ENCODE results near the gene IGF2BP3.
"Not testable (repeated sequence)": the region's sequence is repeated elsewhere in the genome, so short reads cannot be mapped to it uniquely, and the experiment has no call there.

Gene IGF2BP3

DNA sequence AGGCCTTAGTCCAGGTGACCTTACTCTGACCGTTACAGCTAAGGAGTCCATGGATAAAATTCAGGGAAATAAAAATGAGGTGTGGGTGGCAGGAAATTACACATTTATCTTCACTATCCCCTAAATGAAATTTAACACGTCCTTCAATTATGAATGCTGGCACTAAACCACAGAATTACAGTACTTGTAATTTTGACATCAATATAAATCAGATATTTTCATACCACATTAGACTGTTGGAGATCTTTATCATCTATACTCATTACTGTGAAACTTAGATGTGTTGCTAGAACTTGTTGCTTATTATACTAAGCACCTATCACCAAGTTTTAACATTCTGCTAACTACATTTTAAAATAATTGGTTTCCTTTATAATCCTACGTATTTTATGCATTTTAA, 51.1 kb downstream of the IGF2BP3 start:
- DNase-seq, result no peak

DNA sequence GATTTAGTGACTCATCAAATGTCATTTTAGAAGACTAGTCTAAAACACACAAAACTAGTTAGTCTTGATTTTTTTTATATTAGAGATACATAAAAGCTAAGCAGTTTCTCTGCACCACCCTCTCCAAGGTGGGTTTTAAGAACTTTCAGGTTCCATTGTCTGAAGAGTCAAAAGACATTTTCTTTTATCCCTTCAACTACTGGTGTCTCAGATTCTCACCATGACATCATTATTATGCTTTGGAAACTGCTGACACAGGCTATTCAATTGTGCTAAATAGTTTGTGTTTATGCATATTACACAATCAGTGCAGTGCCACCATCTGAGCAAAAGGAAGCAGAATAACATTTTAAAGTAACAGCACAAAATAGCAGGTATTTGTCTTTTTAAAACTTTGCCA, 52.2 kb downstream of the IGF2BP3 start:
- DNase-seq, result no peak

DNA sequence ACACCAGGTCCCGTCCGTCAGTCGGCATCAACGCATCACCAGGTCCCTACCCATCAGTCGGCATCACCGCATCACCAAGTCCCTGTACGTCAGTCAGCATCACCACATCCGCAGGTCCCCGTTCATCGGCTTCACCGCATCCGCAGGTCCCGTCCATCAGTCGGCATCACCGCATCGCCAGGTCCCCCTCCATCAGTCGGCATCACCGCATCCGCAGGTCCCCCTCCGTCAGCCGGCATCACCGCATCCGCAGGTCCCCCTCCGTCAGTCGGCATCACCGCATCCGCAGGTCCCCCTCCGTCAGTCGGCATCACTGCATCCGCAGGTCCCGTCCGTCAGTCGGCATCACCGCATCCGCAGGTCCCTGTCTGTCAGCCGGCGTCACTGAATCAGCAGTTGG, 55.1 kb downstream of the IGF2BP3 start:
- DNase-seq, result no peak

DNA sequence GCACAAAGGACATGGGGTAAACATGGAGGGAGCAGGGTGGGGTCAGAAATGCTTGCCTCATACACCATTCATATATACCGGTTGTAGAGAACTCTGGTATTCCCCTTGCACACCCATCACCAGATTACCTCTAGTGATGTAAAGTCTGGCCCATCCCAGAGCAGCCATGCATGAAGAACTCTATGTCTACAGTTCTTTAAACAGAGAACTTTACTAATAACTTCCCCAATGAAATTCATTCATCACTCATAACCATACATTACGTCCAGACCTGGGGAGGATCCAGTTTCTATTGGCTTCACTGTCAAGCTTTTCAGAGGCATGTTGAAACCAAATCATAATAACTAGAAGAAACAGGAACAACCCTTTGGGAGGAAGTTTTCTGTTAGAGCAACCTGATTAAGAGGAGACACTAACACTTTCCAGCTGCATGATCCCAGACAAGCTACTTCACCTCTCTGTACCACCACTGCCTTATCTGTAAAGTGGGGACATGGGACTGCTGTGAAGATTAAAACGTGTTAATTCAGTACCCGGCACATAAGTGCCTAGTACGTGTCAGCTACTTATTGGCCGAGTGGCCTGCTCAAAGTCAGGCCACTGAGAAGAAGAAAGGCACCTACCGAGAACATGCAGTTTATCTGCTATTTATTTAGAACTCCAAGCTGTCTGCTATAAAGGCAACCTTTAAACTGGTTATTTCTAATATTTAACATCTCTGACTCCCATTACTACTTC, 59.7 kb downstream of the IGF2BP3 start:
- DNase-seq, result no peak

DNA sequence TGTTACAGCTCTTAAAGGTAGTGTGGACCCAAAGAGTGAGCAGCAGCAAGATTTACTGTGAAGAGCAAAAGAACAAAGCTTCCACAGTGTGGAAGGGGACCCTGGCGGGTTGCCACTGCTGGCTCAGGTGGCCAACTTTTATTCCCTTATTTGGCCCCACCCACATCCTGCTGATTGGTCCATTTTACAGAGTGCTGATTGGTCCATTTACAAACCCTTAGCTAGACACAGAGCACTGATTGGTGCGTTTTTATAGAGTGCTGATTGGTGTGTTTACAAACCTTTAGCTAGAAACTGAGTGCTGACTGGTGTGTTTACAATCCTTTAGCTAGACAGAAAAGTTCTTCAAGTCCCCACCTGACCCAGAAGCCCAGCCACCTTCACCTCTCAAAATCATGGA, 63.7 kb downstream of the IGF2BP3 start:
- DNase-seq, result not testable (repeated sequence)

DNA sequence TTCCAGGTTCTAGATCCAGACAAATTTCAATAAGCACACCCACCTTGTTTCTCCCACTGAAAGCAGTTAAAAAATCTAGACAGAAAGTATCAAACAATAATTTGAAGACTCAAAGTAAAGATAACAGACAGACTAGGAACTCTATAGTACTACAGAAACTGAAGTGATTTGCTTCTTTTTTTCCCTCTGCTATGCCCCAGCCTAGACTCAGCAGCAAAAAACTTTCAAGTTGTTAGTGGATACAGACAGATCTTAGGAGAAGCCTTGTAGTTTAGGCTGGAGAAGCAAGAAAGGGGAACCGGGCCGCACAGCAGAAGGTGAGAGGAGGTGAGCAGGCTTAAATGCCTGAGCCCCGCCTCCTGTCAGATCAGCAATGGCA, 65.1 kb downstream of the IGF2BP3 start:
- DNase-seq, result no peak

DNA sequence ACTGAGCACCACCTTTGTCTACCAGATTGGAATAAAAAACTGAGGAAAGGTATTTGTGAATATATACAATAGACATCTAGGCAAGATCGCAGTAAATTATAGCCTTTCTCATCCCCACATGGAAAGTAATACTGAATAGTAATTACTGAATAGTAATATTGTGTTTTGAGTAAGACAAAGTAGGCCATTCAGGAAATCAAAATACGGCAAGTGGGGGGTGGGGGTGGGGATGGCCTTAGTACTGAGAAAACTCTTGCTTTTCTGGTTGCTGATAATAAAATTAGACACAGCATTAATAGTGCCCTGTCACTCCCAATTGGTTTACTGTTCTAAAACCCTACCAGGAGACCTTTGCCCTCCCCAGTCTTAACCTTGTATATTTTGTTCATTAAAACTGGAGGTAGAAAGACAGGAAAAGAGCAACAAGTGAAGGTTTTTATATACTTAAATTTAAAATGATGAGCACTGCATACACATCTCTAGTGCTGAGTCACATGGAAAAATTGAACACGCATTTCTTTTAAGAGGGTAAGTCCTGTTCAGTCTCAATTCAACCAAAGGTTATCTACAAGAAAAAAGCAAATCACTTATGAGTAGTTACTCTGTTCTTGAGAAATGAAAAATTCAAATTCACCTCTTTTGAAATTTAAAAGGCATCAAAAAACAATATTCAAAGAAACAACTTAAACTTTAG, 65.6 kb downstream of the IGF2BP3 start:
- DNase-seq, result no peak

DNA sequence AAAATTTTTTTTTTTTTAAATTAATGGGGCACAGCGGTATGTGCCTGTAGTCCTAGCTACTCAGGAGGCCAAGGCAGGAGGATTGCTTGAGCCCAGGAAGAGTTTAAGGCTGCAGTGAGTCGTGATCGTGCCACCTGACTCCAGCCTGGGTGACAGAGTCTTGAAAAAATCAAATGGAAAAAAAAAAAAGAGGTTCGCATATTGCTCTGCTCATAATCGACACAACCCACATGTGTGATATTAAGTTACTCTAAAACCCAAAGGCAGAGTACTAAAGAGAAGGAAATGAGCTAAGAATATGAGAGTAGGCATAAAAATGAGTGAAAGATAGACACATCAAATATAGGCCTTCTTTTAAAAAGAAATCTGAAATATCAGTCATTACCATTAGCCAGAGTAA, 66.3 kb downstream of the IGF2BP3 start:
- DNase-seq, result no peak

DNA sequence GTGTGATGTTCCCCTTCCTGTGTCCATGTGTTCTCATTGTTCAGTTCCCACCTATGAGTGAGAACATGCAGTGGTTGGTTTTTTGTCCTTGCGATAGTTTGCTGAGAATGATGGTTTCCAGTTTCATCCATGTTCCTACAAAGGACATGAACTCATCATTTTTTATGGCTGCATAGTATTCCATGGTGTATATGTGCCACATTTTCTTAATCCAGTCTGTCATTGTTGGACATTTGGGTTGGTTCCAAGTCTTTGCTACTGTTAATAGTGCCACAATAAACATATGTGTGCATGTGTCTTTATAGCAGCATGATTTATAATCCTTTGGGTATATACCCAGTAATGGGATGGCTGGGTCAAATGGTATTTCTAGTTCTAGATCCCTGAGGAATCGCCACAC, 72.2 kb downstream of the IGF2BP3 start:
- not testable (repeated sequence) for DNase-seq

DNA sequence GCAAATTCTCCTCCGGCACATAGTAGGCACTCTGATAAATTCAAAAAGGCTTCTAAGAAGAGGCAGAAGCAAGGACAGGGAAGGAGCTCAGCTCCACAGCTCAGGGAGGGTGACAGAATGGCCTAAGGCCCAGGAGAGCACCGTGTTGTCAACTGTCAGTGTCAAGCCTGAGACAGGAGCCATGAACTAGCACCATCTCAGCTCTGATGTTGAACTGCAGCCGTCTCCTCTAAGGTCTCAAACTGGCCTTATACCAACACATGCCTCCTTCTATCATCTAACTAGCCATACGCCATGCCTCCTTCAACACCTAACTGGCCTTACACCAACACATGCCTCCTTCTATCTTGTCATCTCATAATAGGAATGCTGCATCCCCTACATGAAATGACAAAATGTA, 73.0 kb downstream of the IGF2BP3 start:
- no peak for DNase-seq

DNA sequence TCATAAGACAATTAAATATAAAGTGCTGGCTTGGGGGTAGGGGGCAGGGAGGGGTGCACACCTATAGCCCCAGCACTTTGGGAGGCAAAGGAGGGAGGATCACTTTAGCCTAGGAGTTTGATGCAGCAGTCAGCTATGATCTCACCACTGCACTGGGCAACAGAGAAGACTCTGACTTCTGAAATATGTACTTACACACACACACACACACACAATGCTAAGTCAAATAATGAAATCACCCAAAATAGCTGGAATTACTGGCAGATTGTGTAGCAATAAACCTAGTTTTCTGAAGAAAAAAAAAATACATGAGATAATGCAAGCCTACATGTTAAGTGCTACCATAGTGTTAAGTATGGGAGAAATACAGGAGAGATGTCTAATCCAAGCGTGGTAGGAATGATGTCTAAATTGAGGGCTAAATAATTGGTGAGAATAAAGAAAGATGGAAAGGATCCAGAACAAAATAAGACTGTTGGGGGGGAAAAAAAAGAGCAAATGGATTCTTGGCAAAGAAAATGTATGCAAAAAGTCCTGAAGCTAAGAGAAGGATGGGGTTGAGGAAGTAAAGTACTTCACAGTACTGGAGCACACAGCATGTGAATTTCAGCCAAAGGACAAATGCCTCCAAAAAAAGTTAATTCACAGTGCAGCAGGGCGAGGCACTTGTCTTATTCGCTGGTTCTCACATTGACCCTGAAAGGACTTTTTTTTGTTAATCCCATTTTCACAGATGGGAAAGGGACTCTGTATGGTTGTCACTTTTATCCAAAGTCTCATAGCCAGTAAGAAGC, 73.9 kb downstream of the IGF2BP3 start:
- no peak for DNase-seq

DNA sequence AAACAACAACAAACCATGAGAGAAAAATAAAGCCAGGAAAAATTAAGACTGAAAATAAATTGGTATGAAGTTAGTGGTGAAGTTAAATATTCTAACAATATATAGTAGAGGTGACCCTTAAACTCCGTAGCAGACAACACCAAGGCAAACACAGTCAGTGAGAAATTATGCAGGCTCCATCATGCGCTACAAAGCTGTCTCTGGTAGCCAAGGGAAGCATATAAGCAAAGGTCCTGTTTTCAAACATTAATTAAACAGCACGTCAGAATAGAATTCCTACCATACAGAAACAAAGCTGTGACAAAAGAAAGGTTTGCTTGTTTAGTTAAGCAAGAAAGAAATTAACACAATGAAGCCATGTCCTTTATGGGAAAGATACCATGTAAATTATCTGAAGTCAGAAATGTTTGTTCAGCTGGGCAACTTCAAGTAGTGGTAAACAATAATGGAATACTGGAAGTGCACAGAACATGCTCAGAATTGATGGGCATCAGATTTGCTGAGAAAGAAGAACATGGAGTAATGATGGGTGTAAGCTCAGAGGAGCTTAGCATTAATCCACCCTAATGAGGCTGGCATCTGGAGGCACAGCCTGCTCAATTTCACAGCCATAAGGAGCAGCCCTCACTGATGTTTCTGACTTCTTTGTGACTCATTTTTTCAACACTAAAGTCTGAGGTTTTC, 75.7 kb downstream of the IGF2BP3 start:
- DNase-seq, result peak; percentile 37

DNA sequence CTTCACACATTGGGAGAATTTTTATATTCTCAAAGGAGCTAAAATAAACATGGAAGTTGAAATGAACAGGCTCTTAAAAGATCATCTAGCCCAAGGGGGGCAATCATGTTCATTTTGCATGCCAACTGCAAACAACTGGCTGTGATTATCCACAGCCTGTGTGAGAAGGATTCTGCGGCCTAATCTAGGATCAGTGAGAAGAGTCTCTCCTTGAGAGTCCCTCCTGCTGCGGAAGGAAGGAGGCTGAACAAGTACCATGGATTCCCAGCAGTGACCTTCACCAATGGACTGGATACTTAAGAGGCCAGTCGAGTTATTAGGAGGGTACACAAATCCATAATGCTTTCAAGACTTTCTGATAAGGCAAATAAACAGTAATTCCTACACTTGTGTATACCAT, 76.7 kb downstream of the IGF2BP3 start:
- DNase-seq, result no peak

DNA sequence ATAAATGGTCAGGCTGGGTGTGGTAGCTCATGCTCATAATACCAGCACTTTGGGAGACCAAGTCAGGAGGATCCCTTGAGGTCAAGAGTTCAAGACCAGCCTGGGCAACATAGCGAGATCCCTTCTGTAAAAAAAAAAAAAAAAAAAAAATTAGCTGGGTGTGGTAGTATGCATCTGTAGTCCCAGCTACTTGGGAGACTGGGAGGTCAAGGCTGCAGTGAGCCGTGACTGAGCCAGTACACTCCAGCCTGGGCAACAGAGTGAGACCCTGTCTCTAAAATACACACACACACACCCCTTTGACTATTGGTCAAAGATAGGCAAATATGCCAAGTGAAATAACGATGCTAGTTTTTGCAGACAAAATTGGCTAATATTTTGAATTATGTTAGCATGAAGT, 80.6 kb downstream of the IGF2BP3 start:
- no peak for DNase-seq

DNA sequence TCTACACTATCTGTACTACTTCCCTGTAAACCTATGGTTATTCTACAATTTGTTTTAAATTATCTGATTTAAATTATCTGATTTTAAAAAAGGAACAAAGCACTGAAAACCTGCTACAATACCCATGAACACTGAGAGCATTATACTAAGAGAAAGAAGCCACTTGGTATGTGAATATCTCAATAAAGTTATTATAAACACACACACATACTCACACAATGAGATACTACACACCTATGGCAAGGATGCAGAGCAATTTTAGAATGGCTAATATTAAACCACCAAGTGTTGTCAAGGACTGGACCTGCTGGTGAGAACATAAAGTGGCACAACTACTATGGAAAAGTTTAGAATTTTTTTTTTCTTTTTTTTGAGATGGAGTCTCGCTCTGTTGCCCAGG, 82.7 kb downstream of the IGF2BP3 start:
- no peak for DNase-seq

DNA sequence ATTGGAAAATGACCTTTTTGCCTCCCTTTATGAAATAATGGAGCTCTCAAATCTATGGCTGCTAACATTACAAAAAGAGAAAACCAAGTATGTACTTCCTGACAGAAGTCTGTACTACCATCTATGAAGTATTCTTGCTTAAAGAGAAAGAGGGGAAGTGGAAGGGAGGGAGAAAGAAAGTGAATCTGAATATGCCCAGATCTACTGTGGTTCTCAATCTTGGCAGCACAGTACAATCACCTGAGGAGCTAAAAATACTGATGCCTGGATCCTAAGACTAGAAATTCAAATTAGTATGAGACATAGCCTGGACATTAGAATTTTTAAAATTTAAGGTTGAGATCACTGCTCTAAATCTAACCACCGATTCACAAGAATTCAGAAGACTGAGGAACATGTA, 85.2 kb downstream of the IGF2BP3 start:
- no peak for DNase-seq

DNA sequence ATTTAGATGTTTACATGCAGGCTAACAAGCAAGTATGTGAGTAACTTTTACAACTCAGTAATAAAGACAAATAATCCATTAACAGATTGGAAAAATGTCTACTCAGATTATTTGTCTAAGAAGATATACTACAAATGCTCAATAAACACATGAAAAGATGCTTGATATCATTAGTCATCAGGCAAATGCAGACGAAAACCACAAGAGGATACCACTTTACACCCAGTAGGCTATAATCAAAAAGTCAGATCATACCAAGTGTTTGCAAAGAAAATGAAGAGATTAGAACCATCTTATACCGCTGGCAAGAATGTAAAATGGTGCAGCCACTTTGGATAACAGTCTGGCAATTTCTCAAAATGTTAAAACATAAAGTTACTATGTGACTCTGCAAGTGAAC, 87.1 kb downstream of the IGF2BP3 start:
- no peak for DNase-seq

DNA sequence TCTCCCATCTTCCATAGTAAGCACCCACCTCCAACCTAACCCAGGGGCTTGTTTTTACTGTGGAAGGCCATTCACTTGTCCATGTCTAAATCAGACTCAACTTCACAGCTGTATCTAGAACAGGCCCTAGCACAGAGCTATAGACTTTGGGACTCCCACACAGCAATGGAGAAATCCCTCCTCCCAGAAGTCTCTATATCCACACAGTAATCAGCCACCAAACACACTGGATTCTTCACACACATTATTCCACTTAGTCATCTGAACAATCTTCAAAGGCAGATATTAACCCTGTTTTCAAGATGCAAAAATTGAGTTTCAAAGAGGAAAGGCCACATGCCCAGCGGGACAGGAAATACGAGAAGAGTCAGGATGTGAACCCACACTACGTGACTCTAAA, 89.3 kb downstream of the IGF2BP3 start:
- DNase-seq, result no peak

DNA sequence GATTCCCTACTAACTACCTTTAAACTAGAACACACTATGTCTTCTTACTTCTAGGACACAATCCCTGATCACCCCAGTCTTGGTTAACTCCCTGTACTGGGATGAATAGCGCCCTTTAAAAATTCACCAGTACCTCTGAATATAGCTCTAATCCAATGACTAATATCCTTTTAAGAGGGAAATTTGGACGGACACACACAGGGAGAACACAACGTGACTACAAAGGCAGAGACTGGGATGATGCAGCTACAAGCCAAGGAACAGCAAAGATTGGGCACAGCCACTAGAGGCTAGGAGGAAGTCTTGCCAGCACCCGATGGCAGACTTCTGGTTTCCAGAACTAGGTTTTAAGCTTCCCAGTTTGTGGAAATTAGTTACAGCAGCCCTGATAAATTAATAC, 89.7 kb downstream of the IGF2BP3 start:
- no peak for DNase-seq

DNA sequence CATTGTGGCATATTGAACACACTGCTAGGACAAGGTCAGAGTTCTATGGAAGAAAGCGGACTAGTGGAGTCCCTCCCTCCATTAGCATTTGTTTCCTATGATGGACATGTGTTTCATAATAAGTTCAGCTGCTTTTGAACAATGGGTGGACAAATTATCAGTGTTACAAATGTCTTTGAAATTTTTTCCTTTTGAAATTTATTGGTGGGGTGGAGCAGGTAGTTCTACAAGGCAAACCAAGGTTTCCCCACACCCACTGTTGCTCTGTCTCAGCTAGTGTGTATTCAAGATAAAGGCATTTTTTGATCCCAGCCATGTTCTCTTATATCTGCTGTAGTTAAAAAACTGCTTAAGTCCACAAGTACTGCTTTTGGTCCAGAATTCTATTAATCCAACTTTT, 91.3 kb downstream of the IGF2BP3 start:
- no peak for DNase-seq

DNA sequence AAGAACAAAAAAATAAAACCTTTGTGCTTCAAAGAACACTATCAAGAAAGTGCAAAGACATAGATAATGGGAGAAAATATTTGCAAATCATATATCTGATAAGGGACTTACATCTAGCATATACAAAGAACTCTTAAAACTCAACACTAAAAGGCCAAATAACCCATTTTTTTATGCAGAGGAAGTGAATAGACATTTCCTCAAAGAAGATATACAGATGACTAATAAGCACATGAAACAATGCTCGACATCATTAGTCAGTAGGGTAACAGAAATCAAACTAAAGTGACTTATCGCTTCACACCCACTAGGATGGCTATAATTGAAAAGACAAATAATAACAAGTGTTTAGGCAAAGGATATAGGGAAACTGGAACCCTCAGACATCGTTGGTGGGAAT, 93.2 kb downstream of the IGF2BP3 start:
- DNase-seq, result no peak

DNA sequence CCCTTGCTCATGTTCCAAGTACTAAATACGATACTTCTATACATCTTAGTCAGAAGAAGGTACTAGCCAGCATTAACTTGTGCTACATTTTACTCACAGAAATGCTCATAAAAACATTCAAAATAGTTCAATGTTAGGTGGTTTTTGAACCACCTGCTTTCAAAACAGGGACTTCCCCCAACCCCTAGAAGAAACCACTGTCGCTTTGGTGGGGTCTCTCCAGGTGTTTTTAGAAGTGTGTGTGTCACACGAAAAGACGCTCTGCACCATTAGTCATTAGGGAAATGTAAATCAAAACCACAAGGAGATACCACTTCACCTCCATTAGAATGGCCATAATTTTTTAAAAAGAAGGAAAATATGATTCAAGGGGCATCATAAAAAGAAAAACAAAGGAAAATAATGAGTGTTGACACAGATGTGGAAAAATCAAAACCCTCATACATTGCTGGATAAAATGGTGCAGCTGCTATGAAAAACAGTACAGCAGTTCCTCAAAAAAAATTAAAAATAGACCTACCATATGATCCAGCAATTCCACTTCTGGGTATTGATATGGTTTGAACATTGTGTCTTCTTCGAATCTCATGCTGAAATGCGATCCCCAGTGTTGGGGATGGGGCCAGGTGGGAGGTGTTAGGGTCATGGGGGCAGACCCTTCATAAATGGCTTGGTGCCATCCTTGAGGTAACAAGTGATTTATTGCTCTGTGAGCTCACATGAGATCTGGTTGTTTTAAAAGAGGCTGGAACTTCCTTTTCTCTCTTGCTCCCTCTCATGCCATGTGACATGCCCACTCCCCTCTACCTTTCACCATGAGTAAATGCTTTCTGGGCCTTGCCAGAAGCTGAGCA, 96.9 kb downstream of the IGF2BP3 start:
- DNase-seq, result peak; percentile 14

DNA sequence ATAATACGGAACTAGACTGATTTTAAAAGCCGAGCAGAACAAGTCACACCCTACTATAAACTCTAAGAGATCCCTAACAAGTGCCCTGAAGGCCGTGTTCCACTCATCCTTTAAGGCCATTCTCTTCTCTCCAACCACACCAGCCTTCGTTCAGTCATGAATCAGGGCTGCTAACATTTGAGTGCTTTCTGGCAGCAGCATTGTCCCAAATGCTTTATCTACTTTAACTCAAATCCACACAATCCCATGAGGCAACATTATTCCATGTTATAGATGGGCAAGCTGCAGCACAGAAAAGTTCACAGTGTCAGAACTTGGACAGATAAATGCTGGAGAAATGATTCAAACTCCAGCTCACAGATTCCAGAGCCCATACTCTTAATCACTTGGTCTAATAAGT, 97.7 kb downstream of the IGF2BP3 start:
- DNase-seq, result no peak
